MM.1S (cell line): ENCODE results near the gene ZNF587B.

Experiments
- CTCF ChIP-seq: fragments of 300-600 bp; sonication (generic); IDR thresholded peaks from 2 replicates; pipeline ENCODE4 v1.5.1; 2016; ENCODE audit warnings: antibody characterized with exemption, low read length, mixed read lengths
- EZH2 ChIP-seq: fragments of 300-600 bp; sonication (generic); optimal IDR thresholded peaks from 2 replicates; pipeline ENCODE3; 2017; ENCODE audit warnings: low read depth, mild to moderate bottlenecking, antibody characterized with exemption, low read length, mixed read lengths

- no peak for TF ChIP-seq EZH2
- TF ChIP-seq CTCF, result peak; percentile 24
Measured at GRCh38 chr19:57830071-57830602, at the start of gene ZNF587B.
